NCI-H2081 treated with DMSO at 0.1 percent for 48 hours (cell line): ENCODE measurements around the gene GSG1.

Experiments
- DNase-seq: peaks from one replicate; lab custom pipeline; 2025; lab: John Stamatoyannopoulos, UW

Gene GSG1

DNA sequence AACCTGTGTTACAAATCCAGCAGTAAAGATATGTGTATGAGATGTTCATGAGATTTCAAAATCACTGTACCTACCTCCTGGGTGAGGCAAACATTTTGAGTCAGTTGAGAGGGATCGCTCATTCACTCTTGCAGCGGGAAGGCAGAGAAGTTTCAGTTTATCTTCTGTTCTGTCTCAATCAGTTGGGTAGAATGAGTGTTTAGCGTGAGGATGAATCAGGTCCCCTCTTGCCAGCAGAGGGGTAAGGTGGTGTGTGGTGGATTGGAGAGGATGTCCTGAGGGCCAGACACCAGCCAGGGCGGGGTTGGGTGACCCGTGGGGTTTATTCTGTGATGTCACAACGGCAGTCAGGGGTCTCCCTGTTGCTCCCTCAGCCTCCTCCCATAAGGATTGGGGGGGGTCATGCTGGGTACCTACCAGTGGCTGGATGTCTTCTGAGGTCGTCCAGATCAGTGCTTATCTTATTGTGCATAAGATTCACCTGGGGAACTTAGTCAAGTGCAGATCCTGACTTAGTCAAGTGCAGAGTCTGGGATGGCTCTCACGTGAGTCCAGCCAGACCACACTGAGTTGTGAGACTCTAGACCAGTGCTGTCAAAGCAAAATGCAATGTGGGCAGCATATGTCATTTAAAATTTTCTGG lies at the start of gene GSG1:
Gene GSG1, minus strand, starts transcription at position 277 of the 643 bp plus-strand sequence. Its CDS starts 155 bp downstream, at position 122.
- DNase-seq: no peak

DNA sequence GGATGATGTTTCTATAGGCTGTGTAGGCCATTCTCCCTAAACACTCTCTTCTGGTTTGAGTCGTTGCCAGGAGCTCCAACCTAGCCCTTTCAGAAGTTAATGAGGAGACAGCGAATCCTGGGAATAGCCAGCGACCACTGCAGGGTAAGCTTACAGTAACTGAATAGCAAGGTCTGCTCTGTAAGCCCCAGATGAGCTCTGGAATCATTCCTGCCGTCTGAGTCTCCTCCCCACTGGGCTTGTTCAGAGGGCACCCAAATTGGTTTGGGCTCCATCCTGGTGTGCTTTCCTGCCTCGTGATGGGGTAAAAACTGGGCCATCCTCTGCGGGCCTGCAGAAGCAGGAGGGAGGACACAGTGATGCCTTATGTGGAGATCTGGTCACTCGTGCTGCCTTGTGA lies 49.7 kb upstream of the GSG1 start:
- DNase-seq: no peak

DNA sequence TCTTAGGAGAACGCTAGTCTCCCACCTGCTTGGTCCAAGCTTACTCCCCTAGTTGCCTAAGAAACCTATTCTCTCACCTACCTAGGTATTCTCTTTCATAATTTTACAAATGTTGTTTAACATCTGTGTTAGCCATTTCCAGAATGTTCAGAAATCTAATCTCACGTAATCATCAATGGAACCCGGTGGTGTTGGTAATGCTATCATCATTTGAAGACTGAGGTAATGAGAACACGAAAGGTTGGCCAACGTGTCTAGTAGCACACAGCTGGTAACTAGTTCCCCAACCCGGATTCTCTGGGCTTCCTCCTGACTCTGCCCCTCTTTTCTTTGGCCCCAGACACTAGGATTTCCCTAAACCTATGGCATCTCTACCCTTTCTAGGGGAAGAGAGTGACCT lies 49.3 kb upstream of the GSG1 start:
- no peak for DNase-seq

DNA sequence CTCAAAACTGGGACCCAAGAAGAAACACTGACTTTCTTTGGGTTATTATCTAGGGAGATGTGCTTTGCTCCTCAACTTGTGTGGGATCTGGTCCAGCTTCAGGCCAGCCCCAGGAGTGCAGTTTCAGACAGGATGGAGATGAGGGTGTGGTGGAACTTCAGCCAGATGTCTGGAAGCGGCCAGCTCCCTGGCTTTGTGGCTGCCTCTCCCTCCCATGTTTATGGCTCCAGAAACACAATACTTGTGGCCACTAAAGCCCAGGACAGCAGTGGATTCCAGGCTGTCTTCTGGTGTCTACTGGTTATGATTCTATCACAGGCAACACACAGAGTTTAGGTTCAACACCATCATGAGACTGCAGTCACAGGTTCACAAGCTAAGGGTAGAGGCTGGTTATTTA lies 48.8 kb upstream of the GSG1 start:
- no peak for DNase-seq

GRCh38 chr12:13149411-13149810 lies 45.9 kb upstream of the GSG1 start:
- DNase-seq: no peak

DNA sequence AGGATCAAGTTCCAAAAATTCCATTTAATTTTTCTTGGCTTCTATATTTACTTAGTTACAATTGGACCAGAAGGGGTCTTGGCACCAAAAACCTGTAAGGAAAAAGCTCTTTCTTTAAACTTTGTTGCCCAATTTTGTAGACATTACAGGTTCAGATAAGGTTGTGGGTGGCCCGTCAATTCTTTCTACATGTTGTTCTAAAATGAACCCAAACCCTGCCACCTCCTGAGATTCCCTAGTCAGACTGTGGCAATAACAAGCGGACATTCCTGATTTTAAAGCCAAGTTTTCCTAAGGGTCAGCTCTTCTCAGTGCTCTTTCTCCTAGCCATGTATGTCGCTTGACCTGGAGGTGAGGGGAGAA lies 45.0 kb upstream of the GSG1 start:
- DNase-seq: no peak

DNA sequence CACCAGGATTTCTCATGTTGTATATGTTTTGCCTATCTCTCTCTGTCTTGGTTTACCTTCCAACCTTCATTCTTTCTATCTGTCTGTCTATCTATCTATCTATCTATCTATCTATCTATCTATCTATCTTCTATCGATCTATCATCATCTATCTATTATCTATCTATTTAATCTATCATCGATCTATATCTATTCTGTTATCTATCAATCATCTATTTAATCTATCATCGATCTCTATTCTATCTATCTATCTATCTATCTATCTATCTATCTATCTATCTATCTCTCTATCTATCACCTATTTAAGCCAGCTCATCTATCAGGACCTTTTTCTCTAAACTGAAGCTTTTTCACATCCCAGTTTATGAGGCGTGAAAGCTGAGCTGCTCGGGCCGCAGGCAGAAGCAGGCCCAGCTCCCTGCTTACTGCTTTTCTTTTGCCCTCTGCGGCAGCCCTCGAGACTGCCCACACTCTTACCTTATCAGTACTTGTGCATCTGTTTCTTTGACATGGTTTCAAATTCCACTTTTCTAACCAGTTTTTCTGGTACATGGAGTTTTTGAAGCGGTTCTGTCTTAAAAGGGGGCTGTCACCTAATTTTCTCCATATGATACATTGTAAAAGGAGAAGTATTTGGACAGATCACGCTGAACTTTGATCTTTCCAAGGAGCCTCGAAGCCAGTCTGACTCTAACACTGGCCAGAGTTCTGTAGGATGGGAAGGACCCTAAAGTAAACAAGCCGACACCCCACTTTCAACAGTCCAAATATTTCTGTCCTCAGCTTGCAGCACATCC lies 44.4 kb upstream of the GSG1 start:
- DNase-seq: no peak

- no peak for DNase-seq
These were observed 43.0 kb upstream of the GSG1 start for GRCh38 chr12:13146336-13146938.

DNA sequence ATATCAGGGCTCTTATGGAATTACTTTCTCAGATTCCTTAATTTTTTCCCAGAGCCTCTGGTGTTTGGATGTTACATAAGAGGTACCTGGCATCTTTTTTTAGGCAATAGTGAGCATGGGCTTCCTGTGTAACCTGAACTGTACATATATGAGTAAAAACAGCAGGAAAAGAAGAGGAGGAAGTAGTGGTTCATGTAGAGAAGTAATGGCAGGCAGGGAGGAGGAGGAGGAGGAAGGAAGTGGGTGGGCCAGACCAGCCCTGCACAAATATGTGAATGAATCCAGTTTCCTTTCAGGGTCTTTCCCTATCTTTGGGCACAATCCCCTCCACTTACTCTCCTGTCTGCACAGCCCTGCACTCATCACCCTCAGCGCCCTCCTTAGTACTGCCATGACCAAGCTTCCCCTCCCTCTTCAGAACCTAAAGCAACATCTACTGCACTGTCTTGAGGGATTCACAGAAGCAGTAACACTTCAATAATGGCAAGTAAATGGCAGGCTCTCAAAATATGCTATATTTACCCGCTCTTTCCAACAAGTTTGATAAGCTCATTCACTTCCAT lies 40.9 kb upstream of the GSG1 start:
- no peak for DNase-seq

- no peak for DNase-seq
These were observed 39.3 kb upstream of the GSG1 start for GRCh38 chr12:13142747-13143146.

DNA sequence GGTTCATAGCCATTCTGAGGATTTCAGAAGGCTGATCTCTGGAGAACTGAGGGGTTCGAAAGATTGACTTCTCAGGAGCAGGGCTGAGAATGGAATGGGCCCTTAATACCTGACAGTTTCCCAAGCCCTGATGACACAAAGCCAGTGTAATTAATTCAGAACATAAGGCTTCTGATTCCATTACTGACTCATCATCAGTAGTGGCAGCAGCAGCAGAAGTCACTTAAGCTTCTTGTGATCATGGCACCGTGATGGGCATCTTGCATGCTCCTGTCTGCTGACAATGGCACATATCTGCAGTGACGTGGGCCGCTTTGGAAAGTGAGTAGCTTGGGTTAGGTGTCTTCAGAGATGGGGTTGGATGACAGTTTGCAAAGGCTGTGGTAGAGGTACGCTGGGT lies 38.2 kb upstream of the GSG1 start:
- DNase-seq: no peak

- DNase-seq: no peak
These were observed 32.1 kb upstream of the GSG1 start for GRCh38 chr12:13135371-13136178.

DNA sequence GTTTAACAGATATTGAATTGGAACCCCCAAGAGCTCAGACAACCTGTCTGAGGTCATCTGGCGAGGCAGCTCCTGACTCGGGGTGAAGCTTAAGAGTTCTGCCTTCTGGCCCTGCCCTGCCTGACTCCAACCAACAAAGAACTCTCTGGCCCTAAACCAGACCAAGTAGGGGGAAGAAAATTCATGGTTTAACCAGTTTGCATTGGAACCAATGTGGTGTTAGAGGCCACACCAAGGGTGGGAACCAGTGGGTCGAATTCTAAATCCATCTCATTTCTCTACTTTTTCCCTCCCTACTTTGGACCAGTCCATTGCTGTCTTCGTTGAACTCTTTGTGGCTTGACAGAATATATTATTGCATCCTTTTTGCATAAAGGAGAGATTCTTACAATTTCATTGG lies 30.4 kb upstream of the GSG1 start:
- no peak for DNase-seq

- DNase-seq: no peak
These were observed 27.5 kb upstream of the GSG1 start for GRCh38 chr12:13130981-13131380.

DNA sequence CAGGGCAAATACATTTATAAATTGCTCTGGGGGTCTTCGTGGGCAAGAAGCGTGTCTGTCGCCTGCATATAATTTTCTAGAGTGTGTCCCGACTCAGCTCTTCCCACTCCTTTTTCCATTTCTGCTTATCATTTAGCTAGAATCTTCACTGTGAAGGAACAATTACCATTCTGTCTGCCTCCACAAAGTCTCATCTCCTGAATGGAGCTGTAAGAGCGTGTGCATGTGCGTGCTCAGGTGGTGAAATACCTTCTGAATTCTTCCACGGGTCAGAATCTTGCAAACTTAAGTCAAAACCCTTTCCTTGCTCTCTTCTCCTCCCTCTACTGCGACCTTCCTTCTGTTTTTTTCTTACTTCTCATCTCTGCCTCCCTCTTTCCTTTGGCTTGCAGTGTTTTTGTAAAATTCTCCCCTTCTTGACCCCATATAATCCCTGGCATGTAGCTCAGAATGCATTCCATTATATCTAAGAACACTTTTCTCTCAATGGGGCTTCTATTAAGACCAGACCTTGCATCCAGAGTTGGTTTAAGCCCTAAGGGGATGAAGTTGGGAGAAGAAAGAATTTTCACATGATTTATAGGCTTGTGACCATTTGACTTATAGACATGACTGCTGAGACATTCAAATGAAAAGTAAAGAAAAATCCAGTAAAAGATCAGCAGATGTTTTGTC lies 25.0 kb upstream of the GSG1 start:
- no peak for DNase-seq

DNA sequence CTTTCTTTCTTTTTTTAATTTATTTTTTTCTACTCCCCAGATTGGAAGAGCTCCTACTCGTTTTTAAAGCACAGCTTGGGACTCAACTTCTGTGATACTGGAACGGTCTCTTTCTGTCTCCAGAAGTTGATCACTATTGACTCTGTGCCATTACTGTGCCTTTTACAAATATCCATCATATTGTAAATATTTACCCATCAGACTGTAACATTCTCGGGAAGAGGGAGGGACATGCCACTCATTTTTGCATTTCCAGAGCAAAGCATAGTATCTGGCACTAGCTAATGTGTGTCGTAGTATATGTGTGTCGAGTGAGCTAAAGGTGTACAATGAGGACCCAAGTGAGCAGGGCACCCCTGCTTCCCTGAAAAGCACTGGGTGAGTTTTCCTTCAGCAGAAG lies 24.0 kb upstream of the GSG1 start:
- no peak for DNase-seq

- no peak for DNase-seq
These were observed 23.0 kb upstream of the GSG1 start for GRCh38 chr12:13126494-13126893.

DNA sequence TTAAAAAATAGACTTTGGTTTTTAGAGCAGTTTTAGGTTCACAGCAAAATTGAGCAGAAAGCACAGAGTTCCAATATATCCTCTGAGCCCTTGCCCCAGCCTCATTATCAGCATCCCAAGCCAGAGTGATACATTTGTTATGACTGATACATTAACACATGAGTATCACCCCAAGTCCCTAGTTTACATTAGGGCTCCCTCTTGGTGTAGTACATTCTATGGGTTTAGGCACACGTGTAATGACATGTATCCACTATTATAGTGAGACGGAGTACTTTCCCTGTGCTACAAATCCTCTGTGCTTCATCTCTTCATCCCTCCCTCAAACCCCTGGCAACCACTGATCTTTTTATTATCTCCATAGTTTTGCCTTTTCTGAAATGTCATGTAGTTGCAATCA lies 22.5 kb upstream of the GSG1 start:
- no peak for DNase-seq

DNA sequence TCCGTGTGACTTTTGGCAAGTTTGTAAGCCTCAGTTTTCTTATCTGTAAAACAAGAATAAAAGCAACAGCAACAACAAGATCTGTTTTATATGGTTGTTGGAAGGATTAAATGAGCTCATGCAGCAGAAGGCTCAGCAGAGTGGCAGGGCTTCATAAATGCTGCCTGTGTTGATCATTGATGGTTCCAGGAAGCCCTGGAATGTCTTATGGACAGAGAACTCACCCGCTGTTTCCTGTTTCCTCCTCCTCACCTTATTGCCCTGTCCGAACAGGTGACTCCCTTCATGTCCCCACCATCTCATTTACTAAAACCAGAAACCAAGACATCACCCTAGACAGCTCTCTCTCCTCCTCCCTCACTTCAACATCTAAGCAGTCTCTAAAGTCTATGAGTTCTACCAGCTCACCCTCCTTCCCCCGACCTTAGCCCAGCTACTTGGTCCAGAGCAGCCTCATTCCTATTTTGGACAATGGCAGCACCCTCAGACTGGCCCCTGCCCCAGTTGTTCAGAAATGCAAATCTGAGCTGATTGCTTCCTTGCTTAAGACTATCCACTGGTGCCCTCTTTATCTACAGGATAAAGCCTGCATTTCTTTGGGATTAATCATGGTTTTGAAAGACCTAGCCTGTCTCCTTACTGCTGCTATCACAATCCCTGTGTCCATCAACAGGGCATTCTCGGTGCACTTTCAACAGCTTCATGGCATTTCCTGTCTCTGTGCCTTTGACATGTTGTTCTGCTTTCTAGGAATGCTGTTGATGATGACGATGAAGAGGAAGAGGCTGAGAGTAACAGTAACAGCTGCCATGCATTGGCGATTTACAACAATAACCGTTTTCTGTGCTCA lies 21.4 kb upstream of the GSG1 start:
- no peak for DNase-seq

- DNase-seq: no peak
These were observed 18.1 kb upstream of the GSG1 start for GRCh38 chr12:13121568-13121967.

DNA sequence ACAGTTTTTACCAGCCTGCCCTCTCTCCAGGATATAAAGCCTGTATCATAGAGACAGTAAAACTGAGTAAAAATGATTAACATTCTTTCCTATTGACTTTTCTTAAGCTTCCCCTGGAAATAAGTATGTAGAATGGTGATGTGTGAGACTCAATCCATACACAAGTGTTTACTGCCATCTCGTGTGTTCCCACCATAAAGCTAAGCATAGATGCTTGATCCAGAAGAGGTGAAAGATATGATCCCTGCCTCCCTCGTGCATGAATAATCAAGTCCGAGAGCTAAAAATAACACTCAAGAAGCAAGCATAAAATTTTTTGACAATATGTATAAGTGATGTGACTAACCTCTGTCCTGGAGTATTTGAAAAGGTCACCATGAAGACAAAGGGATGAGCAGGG lies 16.9 kb upstream of the GSG1 start:
- no peak for DNase-seq
